Activated CD4-positive, alpha-beta memory T cell treated with anti-CD3 and anti-CD28 coated beads, Interleukin-2, amount 10 ng/mL, durations not matched to agents 7 days and 5 days (primary cell): ENCODE results near the gene CLIP3. TPM values are rescaled to one million over a fixed set of nuclear protein-coding genes. Genes with fewer than 3 reads are reported as not detected.
"Not testable (repeated sequence)": the region's sequence is repeated elsewhere in the genome, so short reads cannot be mapped to it uniquely, and the experiment has no call there.

Source experiments
- CTCF ChIA-PET: fragments of 350-600 bp; sonication (Branson Sonifier 250); formaldehyde crosslinking; loops from one replicate; lab custom pipeline; 2021; ENCODE audit warnings: antibody characterized with exemption, inconsistent platforms; lab: Charles Lee
- POLR2A ChIA-PET: fragments of 350-600 bp; sonication (Branson Sonifier 250); formaldehyde crosslinking; loops from one replicate; lab custom pipeline; 2021; ENCODE audit warnings: antibody characterized with exemption; lab: Charles Lee
- DNase-seq: peaks from one replicate; pipeline ENCODE4 v3.0.0-alpha.2; 2020
- H3K27ac Mint-ChIP-seq: one replicate; pipeline ENCODE4 v1.8.0; 2021; ENCODE audit warnings: mild to moderate bottlenecking, mixed read lengths
- H3K27me3 Mint-ChIP-seq: one replicate; pipeline ENCODE4 v1.8.0; 2021; ENCODE audit warnings: mixed read lengths
- H3K36me3 Mint-ChIP-seq: one replicate; pipeline ENCODE4 v1.8.0; 2021; ENCODE audit warnings: low read depth, mixed read lengths
- H3K4me1 Mint-ChIP-seq: one replicate; pipeline ENCODE4 v1.8.0; 2021; ENCODE audit warnings: mixed read lengths
- H3K4me3 Mint-ChIP-seq: one replicate; pipeline ENCODE4 v1.8.0; 2021; ENCODE audit warnings: mild to moderate bottlenecking, mixed read lengths
- H3K9me3 Mint-ChIP-seq: one replicate; pipeline ENCODE4 v1.8.0; 2021; ENCODE audit warnings: mixed read lengths
- total RNA-seq, 2 experiments: library from RNA; stranded (reverse); gene quantifications; one replicate each; pipeline ENCODE4 v1.2.3, GENCODE V29; 2021

The CLIP3 gene
- total RNA-seq, 2 experiments from 2014 or later = 1.7 to 2.2 TPM

GRCh38 chr19:36058481-36059179 lies 26.0 kb upstream of the CLIP3 start:
- CTCF ChIA-PET = interaction anchor here (0.9 to 1.1 kb wide), 2 partner anchors 56 to 179 kb away, joined by 3 read pairs; partner anchors contain the start of gene POLR2I
- POLR2A ChIA-PET = interaction anchor here (0.7 to 1.3 kb wide), 2 partner anchors 9 to 57 kb away, joined by 3 to 4 read pairs; partner anchors contain the start of gene TBCB
- DNase-seq = no peak
- Mint-ChIP-seq H3K27ac (no peak overlapping the region), H3K4me3 (no peak overlapping the region), H3K9me3 (no peaks in the 10 kb centered on the region), H3K27me3 (no peaks in the 10 kb centered on the region), H3K36me3 (peaks cover 37% of the 10 kb centered on the region), H3K4me1 (peaks cover 38% of the 10 kb centered on the region)

GRCh38 chr19:36054733-36055686 lies 22.3 kb upstream of the CLIP3 start, which contains the start of gene WDR62:
WDR62 (plus strand) TSS chr19:36054897; CDS start chr19:36054972, 75 bp downstream.
- Mint-ChIP-seq H3K9me3 (no peaks in the 10 kb centered on the region), H3K27me3 (no peaks in the 10 kb centered on the region), H3K4me3 (peak within 1 kb of the TSS; percentile 98), H3K36me3 (peaks cover 23% of the 10 kb centered on the region), H3K4me1 (peaks cover 54% of the 10 kb centered on the region), H3K27ac (peak within 1 kb of the TSS; percentile 95)
- ChIA-PET POLR2A (interaction anchor here (1.1 to 3.6 kb wide), 11 partner anchors 12 to 407 kb away, joined by 3 to 20 read pairs (median 8); partner anchors contain the start of genes ALKBH6, CAPNS1, COX6B1 and POLR2I), CTCF (interaction anchor here (0.9 to 2.4 kb wide), 11 partner anchors 25 to 173 kb away, joined by 3 to 13 read pairs (median 3); partner anchors contain the start of gene ALKBH6)
- DNase-seq = peak; percentile 95

GRCh38 chr19:36054119-36054732 lies 21.6 kb upstream of the CLIP3 start, which contains the start of gene THAP8:
THAP8 (minus strand) TSS chr19:36054285; CDS start chr19:36054217, 68 bp downstream.
- peak within 1 kb of the TSS; percentile 98 for H3K4me3 Mint-ChIP-seq
- ChIA-PET POLR2A (interaction anchor here (0.6 to 3.6 kb wide), 13 partner anchors 12 to 406 kb away, joined by 3 to 20 read pairs (median 5); partner anchors contain the start of genes ALKBH6, CAPNS1, COX6B1 and POLR2I), CTCF (interaction anchor here (0.6 to 2.4 kb wide), 12 partner anchors 10 to 172 kb away, joined by 3 to 13 read pairs (median 3); partner anchors contain the start of gene ALKBH6)
- H3K4me1 Mint-ChIP-seq = peaks cover 53% of the 10 kb centered on the region
- peaks cover 17% of the 10 kb centered on the region for H3K36me3 Mint-ChIP-seq
- H3K27ac Mint-ChIP-seq = peak within 1 kb of the TSS; percentile 95
- peak; percentile 100 for DNase-seq
- no peaks in the 10 kb centered on the region for H3K27me3 Mint-ChIP-seq
- H3K9me3 Mint-ChIP-seq = no peaks in the 10 kb centered on the region

GRCh38 chr19:36051637-36052036 lies 19.0 kb upstream of the CLIP3 start:
- Mint-ChIP-seq H3K4me3 (peak overlapping the region; percentile 17), H3K4me1 (peaks cover 34% of the 10 kb centered on the region), H3K27me3 (no peaks in the 10 kb centered on the region), H3K36me3 (peaks cover 5% of the 10 kb centered on the region), H3K9me3 (no peaks in the 10 kb centered on the region), H3K27ac (peak overlapping the region; percentile 56)
- POLR2A ChIA-PET = no interaction called here
- CTCF ChIA-PET = no interaction called here
- DNase-seq = no peak

- Mint-ChIP-seq H3K27me3 (no peaks in the 10 kb centered on the region), H3K4me1 (peaks cover 30% of the 10 kb centered on the region), H3K4me3 (peak overlapping the region; percentile 17), H3K9me3 (no peaks in the 10 kb centered on the region), H3K27ac (peak overlapping the region; percentile 56), H3K36me3 (peaks cover 7% of the 10 kb centered on the region)
- no peak for DNase-seq
- ChIA-PET POLR2A (no interaction called here), CTCF (no interaction called here)
These were observed 18.6 kb upstream of the CLIP3 start for GRCh38 chr19:36051236-36051635.

GRCh38 chr19:36049080-36049698 lies 16.5 kb upstream of the CLIP3 start:
- peaks cover 19% of the 10 kb centered on the region for H3K4me1 Mint-ChIP-seq
- no peak overlapping the region for H3K4me3 Mint-ChIP-seq
- H3K27me3 Mint-ChIP-seq = no peaks in the 10 kb centered on the region
- H3K27ac Mint-ChIP-seq = no peak overlapping the region
- no peak for DNase-seq
- H3K9me3 Mint-ChIP-seq = no peaks in the 10 kb centered on the region
- CTCF ChIA-PET = interaction anchor here (0.5 to 0.6 kb wide), 2 partner anchors 35 to 356 kb away, joined by 3 to 4 read pairs; partner anchors contain the start of gene ALKBH6
- POLR2A ChIA-PET = no interaction called here
- H3K36me3 Mint-ChIP-seq = peaks cover 7% of the 10 kb centered on the region

- Mint-ChIP-seq H3K4me3 (no peak overlapping the region), H3K27me3 (no peaks in the 10 kb centered on the region), H3K9me3 (no peaks in the 10 kb centered on the region), H3K27ac (no peak overlapping the region), H3K36me3 (peaks cover 7% of the 10 kb centered on the region), H3K4me1 (peaks cover 13% of the 10 kb centered on the region)
- DNase-seq = no peak
- ChIA-PET CTCF (no interaction called here), POLR2A (no interaction called here)
These were observed 15.2 kb upstream of the CLIP3 start for GRCh38 chr19:36047835-36048234.

GRCh38 chr19:36046443-36047050 lies 13.9 kb upstream of the CLIP3 start:
- Mint-ChIP-seq H3K27me3 (no peaks in the 10 kb centered on the region), H3K4me1 (peaks cover 7% of the 10 kb centered on the region), H3K36me3 (peaks cover 7% of the 10 kb centered on the region), H3K27ac (no peak overlapping the region), H3K4me3 (no peak overlapping the region), H3K9me3 (no peaks in the 10 kb centered on the region)
- no peak for DNase-seq
- POLR2A ChIA-PET = no interaction called here
- CTCF ChIA-PET = no interaction called here

GRCh38 chr19:36043952-36044351 lies 11.3 kb upstream of the CLIP3 start:
- ChIA-PET POLR2A (no interaction called here), CTCF (interaction anchor here (0.6 to 1.2 kb wide), 2 partner anchors 10 to 47 kb away, joined by 3 read pairs; partner anchors contain the start of gene THAP8)
- Mint-ChIP-seq H3K36me3 (peaks cover 10% of the 10 kb centered on the region), H3K4me1 (peaks cover 2% of the 10 kb centered on the region), H3K4me3 (no peak overlapping the region), H3K27ac (no peak overlapping the region), H3K27me3 (no peaks in the 10 kb centered on the region), H3K9me3 (no peaks in the 10 kb centered on the region)
- no peak for DNase-seq

GRCh38 chr19:36041831-36042230 lies 9.2 kb upstream of the CLIP3 start:
- CTCF ChIA-PET = no interaction called here
- H3K9me3 Mint-ChIP-seq = no peaks in the 10 kb centered on the region
- POLR2A ChIA-PET = no interaction called here

GRCh38 chr19:36041092-36041491 lies 8.4 kb upstream of the CLIP3 start:
- POLR2A ChIA-PET = not testable (repeated sequence)

More at GRCh38 chr19:36041831-36042230, 9.2 kb upstream of the CLIP3 start:
- Mint-ChIP-seq H3K4me3 (no peak overlapping the region), H3K27me3 (no peaks in the 10 kb centered on the region), H3K36me3 (peaks cover 10% of the 10 kb centered on the region), H3K27ac (no peak overlapping the region), H3K4me1 (peaks cover 8% of the 10 kb centered on the region)
- no peak for DNase-seq

More at GRCh38 chr19:36041092-36041491, 8.4 kb upstream of the CLIP3 start:
- H3K9me3 Mint-ChIP-seq, CTCF ChIA-PET, H3K27ac Mint-ChIP-seq, H3K36me3 Mint-ChIP-seq, H3K27me3 Mint-ChIP-seq, DNase-seq, H3K4me3 Mint-ChIP-seq: not testable (repeated sequence)
- H3K4me1 Mint-ChIP-seq = peaks cover 14% of the 10 kb centered on the region
